GM12878 (cell line): ENCODE data around the gene C1orf35.

Experiments
- ATF2 ChIP-seq: IDR thresholded peaks from 2 replicates; pipeline ENCODE4 v1.6.1; 2012; ENCODE audit warnings: low read length, inconsistent platforms
- CBX3 ChIP-seq: fragments of 200-600 bp; sonication (generic); IDR thresholded peaks from 2 replicates; pipeline ENCODE4 v1.6.1; 2016; ENCODE audit warnings: low read depth, borderline replicate concordance
- CTCF ChIP-seq, 3 experiments: IDR thresholded peaks in 2 of 3; conservative IDR thresholded peaks in 1 of 3; 2 replicates each; pipeline ENCODE4 v1.5.1; 2011; ENCODE audit warnings: low read depth in 3 of 3, low read length in 3 of 3, mild to moderate bottlenecking in 3 of 3, control low read depth in 2 of 3, moderate library complexity in 2 of 3, inconsistent platforms in 1 of 3, mixed read lengths in 1 of 3; ENCODE audit not compliant: control insufficient read depth in 2 of 3, insufficient read depth in 1 of 3; ENCODE audit errors: extremely low read depth in 1 of 3
- GABPA ChIP-seq: IDR thresholded peaks from 2 replicates; pipeline ENCODE4 v1.6.1; 2014; ENCODE audit warnings: antibody characterized with exemption, low read depth, mild to moderate bottlenecking, inconsistent platforms
- POLR2A ChIP-seq: IDR thresholded peaks from 2 replicates; pipeline ENCODE4 v1.6.1; 2011; ENCODE audit warnings: low read depth, mild to moderate bottlenecking, low read length
- RBBP5 ChIP-seq: fragments of 200-600 bp; sonication (generic); conservative IDR thresholded peaks from 2 replicates; pipeline ENCODE4 v1.6.1; 2016
- SUPT20H ChIP-seq: IDR thresholded peaks from 2 replicates; pipeline ENCODE4 v1.6.1; 2011; ENCODE audit warnings: low read depth, mild to moderate bottlenecking, low read length, moderate library complexity, borderline replicate concordance; ENCODE audit not compliant: control insufficient read depth
- YY1 ChIP-seq: IDR thresholded peaks from 2 replicates; pipeline ENCODE4 v1.6.1; 2011; ENCODE audit warnings: low read depth, mild to moderate bottlenecking, low read length

GRCh38 chr1:228062085-228062791 lies 40.9 kb downstream of the C1orf35 start:
- TF ChIP-seq SUPT20H: no peak
- TF ChIP-seq YY1: no peak
- no peak for TF ChIP-seq ATF2
- no peak for TF ChIP-seq RBBP5
- no peak for TF ChIP-seq POLR2A
- TF ChIP-seq CTCF (IDR thresholded peaks at IDR 0.05 in 2 of 3, conservative IDR thresholded peaks at IDR 0.05 in 1 of 3; ENCODE audit: control insufficient read depth in 2 of 3, extremely low read depth in 1 of 3, insufficient read depth in 1 of 3, low read depth in 3 of 3, low read length in 3 of 3): no peak
- no peak for TF ChIP-seq CBX3
- no peak for TF ChIP-seq GABPA
